MM.1S (cell line): Measurements from ENCODE around the gene KLHL25.

Source experiments
- EZH2 ChIP-seq: fragments of 300-600 bp; sonication (generic); optimal IDR thresholded peaks from 2 replicates; pipeline ENCODE3; 2017; ENCODE audit warnings: low read depth, mild to moderate bottlenecking, antibody characterized with exemption, low read length, mixed read lengths
- EZH2phosphoT487 ChIP-seq: fragments of 300-600 bp; sonication (generic); IDR thresholded peaks from 2 replicates; pipeline ENCODE4 v1.6.1; 2018; ENCODE audit warnings: antibody characterized with exemption, low read length
- TF ChIP-seq, protein P1 (sequence below): fragments of 300-600 bp; sonication (generic); IDR thresholded peaks from 2 replicates; pipeline ENCODE4 v1.5.1; 2016; ENCODE audit warnings: antibody characterized with exemption, low read length, mixed read lengths

GRCh38 chr15:85819938-85820337 is 25.2 kb upstream of the KLHL25 start:
- TF ChIP-seq, protein P1, sequence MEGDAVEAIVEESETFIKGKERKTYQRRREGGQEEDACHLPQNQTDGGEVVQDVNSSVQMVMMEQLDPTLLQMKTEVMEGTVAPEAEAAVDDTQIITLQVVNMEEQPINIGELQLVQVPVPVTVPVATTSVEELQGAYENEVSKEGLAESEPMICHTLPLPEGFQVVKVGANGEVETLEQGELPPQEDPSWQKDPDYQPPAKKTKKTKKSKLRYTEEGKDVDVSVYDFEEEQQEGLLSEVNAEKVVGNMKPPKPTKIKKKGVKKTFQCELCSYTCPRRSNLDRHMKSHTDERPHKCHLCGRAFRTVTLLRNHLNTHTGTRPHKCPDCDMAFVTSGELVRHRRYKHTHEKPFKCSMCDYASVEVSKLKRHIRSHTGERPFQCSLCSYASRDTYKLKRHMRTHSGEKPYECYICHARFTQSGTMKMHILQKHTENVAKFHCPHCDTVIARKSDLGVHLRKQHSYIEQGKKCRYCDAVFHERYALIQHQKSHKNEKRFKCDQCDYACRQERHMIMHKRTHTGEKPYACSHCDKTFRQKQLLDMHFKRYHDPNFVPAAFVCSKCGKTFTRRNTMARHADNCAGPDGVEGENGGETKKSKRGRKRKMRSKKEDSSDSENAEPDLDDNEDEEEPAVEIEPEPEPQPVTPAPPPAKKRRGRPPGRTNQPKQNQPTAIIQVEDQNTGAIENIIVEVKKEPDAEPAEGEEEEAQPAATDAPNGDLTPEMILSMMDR = no peak
- TF ChIP-seq EZH2 (no peak), EZH2phosphoT487 (no peak)
